Trophoblast cell (in vitro differentiated cells and primary cell): ENCODE data around the gene RNF144B.

Experiments
- DNase-seq, 2 donors: peaks; one replicate each; pipeline ENCODE4 v3.0.0-alpha.2; 2016
- H2AFZ ChIP-seq: 2 replicates; pipeline ENCODE4 v1.6.1; 2013; ENCODE audit warnings: low read length, moderate library complexity, mild to moderate bottlenecking; ENCODE audit not compliant: insufficient read depth, poor library complexity
- H2AK5ac ChIP-seq: 2 replicates; pipeline ENCODE4 v1.6.1; 2013; ENCODE audit warnings: mild to moderate bottlenecking, low read length
- H2BK120ac ChIP-seq: 2 replicates; pipeline ENCODE4 v1.6.1; 2013; ENCODE audit warnings: low read length, mild to moderate bottlenecking, moderate library complexity; ENCODE audit not compliant: insufficient read depth, poor library complexity
- H2BK12ac ChIP-seq: 2 replicates; pipeline ENCODE4 v1.6.1; 2013; ENCODE audit warnings: mild to moderate bottlenecking, low read length, moderate library complexity
- H2BK5ac ChIP-seq: 2 replicates; pipeline ENCODE4 v1.6.1; 2013; ENCODE audit warnings: low read length, low read depth, moderate library complexity, mild to moderate bottlenecking; ENCODE audit not compliant: poor library complexity
- H3K14ac ChIP-seq: 2 replicates; pipeline ENCODE4 v1.6.1; 2013; ENCODE audit warnings: mild to moderate bottlenecking, low read length
- H3K18ac ChIP-seq: 2 replicates; pipeline ENCODE4 v1.6.1; 2013; ENCODE audit warnings: mild to moderate bottlenecking, low read length
- H3K23ac ChIP-seq: 2 replicates; pipeline ENCODE4 v1.6.1; 2013; ENCODE audit warnings: low read length
- H3K27ac ChIP-seq: 2 replicates; pipeline ENCODE4 v1.5.1; 2013; ENCODE audit warnings: low read depth, mild to moderate bottlenecking, inconsistent platforms, low read length, moderate library complexity
- H3K27me3 ChIP-seq: 2 replicates; pipeline ENCODE4 v1.6.1; 2013; ENCODE audit warnings: inconsistent platforms, mild to moderate bottlenecking, low read length, moderate library complexity; ENCODE audit not compliant: insufficient read depth
- H3K36me3 ChIP-seq, 2 experiments: 1 replicate in 1 of 2; 2 replicates in 1 of 2; pipeline ENCODE4 v1.6.1; 2013; ENCODE audit warnings: low read length in 2 of 2, mild to moderate bottlenecking in 2 of 2, moderate library complexity in 1 of 2; ENCODE audit not compliant: insufficient read depth in 2 of 2, control insufficient read depth in 1 of 2
- H3K4ac ChIP-seq: 2 replicates; pipeline ENCODE4 v1.6.1; 2013; ENCODE audit warnings: low read depth, mild to moderate bottlenecking, low read length, moderate library complexity
- H3K4me1 ChIP-seq, 2 experiments: 1 replicate in 1 of 2; 2 replicates in 1 of 2; pipeline ENCODE4 v1.6.1; 2013; ENCODE audit warnings: low read length in 2 of 2, mild to moderate bottlenecking in 2 of 2, moderate library complexity in 1 of 2; ENCODE audit not compliant: insufficient read depth in 2 of 2, control insufficient read depth in 1 of 2
- H3K4me2 ChIP-seq: 2 replicates; pipeline ENCODE4 v1.6.1; 2013; ENCODE audit warnings: inconsistent platforms, mild to moderate bottlenecking, low read length, moderate library complexity
- H3K4me3 ChIP-seq: 2 replicates; pipeline ENCODE4 v1.5.1; 2013; ENCODE audit warnings: mild to moderate bottlenecking, low read depth, low read length, inconsistent platforms
- H3K79me1 ChIP-seq: one replicate; pipeline ENCODE4 v1.6.1; 2013; ENCODE audit warnings: low read length
- H3K79me2 ChIP-seq: 2 replicates; pipeline ENCODE4 v1.6.1; 2013; ENCODE audit warnings: low read length, mild to moderate bottlenecking; ENCODE audit not compliant: control insufficient read depth, insufficient read depth, poor library complexity
- H3K9ac ChIP-seq: 2 replicates; pipeline ENCODE4 v1.6.1; 2013; ENCODE audit warnings: mild to moderate bottlenecking, low read length
- H3K9me3 ChIP-seq: 2 replicates; pipeline ENCODE4 v1.6.1; 2013; ENCODE audit warnings: low read depth, mild to moderate bottlenecking, control low read depth, inconsistent platforms, low read length; ENCODE audit not compliant: insufficient read depth
- H4K12ac ChIP-seq: 2 replicates; pipeline ENCODE4 v1.6.1; 2013; ENCODE audit warnings: low read depth, mild to moderate bottlenecking, low read length, moderate library complexity
- H4K8ac ChIP-seq: 2 replicates; pipeline ENCODE4 v1.6.1; 2013; ENCODE audit warnings: low read depth, mild to moderate bottlenecking, low read length, moderate library complexity
- H4K91ac ChIP-seq: one replicate; pipeline ENCODE4 v1.6.1; 2013; ENCODE audit warnings: low read depth, mild to moderate bottlenecking, low read length, moderate library complexity
- WGBS: extraction: QIAGEN DNeasy Blood & Tissue Kit; methylation state at CpG from one replicate; pipeline ENCODE4 v1.1.7; 2013; ENCODE audit warnings: missing lambda C conversion rate; ENCODE audit not compliant: insufficient read length, insufficient coverage; ENCODE audit errors: extremely low coverage; 5-methylcytosine and 5-hydroxymethylcytosine counted together

Gene RNF144B

GRCh38 chr6:18503593-18504231 is 116.6 kb downstream of the RNF144B start:
- Histone ChIP-seq H3K79me2 (no peaks in the 10 kb centered on the region), H3K9me3 (no peaks in the 10 kb centered on the region), H2AK5ac (no peak overlapping the region), H3K27ac (no peak overlapping the region), H3K4me3 (no peak overlapping the region), H3K4me2 (no peak overlapping the region), H4K91ac (no peak overlapping the region), H3K36me3 (no peaks in the 10 kb centered on the region), H2BK120ac (no peak overlapping the region), H3K23ac (no peak overlapping the region), H3K9ac (no peak overlapping the region), H2BK12ac (no peak overlapping the region), H3K4me1 (no peaks in the 10 kb centered on the region), H4K8ac (no peak overlapping the region), H3K4ac (no peak overlapping the region), H2BK5ac (no peak overlapping the region), H3K79me1 (no peaks in the 10 kb centered on the region), H3K18ac (no peak overlapping the region), H3K14ac (no peak overlapping the region), H2AFZ (no peak overlapping the region), H4K12ac (no peak overlapping the region), H3K27me3 (no peaks in the 10 kb centered on the region)
- WGBS = no CpG with 5 or more reads among the region's 11 CpGs
- peak; percentile 62 to 84 for DNase-seq

- Histone ChIP-seq H4K8ac (no peak overlapping the region), H3K79me2 (no peaks in the 10 kb centered on the region), H4K91ac (no peak overlapping the region), H3K9ac (no peak overlapping the region), H4K12ac (no peak overlapping the region), H2BK12ac (no peak overlapping the region), H3K4me2 (no peak overlapping the region), H3K79me1 (no peaks in the 10 kb centered on the region), H3K4me1 (no peaks in the 10 kb centered on the region), H2AFZ (no peak overlapping the region), H3K23ac (no peak overlapping the region), H3K14ac (no peak overlapping the region), H3K9me3 (no peaks in the 10 kb centered on the region), H3K27ac (no peak overlapping the region), H2AK5ac (no peak overlapping the region), H2BK120ac (no peak overlapping the region), H3K36me3 (no peaks in the 10 kb centered on the region), H3K4ac (no peak overlapping the region), H3K4me3 (no peak overlapping the region), H2BK5ac (no peak overlapping the region), H3K18ac (no peak overlapping the region), H3K27me3 (no peaks in the 10 kb centered on the region)
- no CpG with 5 or more reads among the region's 2 CpGs for WGBS
- DNase-seq = no peak
Measured at GRCh38 chr6:18504232-18504596, 117.1 kb downstream of the RNF144B start.

GRCh38 chr6:18506382-18507017 is 119.3 kb downstream of the RNF144B start:
- no peak for DNase-seq
- Histone ChIP-seq H3K14ac (no peak overlapping the region), H3K79me2 (no peaks in the 10 kb centered on the region), H2BK12ac (no peak overlapping the region), H3K4ac (no peak overlapping the region), H2BK5ac (no peak overlapping the region), H3K18ac (no peak overlapping the region), H3K23ac (no peak overlapping the region), H2AK5ac (no peak overlapping the region), H3K36me3 (no peaks in the 10 kb centered on the region), H2BK120ac (no peak overlapping the region), H4K12ac (no peak overlapping the region), H3K27ac (no peak overlapping the region), H3K9me3 (no peaks in the 10 kb centered on the region), H3K79me1 (no peaks in the 10 kb centered on the region), H3K4me2 (no peak overlapping the region), H3K4me3 (no peak overlapping the region), H2AFZ (no peak overlapping the region), H4K8ac (no peak overlapping the region), H3K27me3 (no peaks in the 10 kb centered on the region), H3K9ac (no peak overlapping the region), H3K4me1 (no peaks in the 10 kb centered on the region), H4K91ac (no peak overlapping the region)
- no CpG with 5 or more reads among the region's 15 CpGs for WGBS

- Histone ChIP-seq H2BK12ac (no peak overlapping the region), H3K27ac (no peak overlapping the region), H4K12ac (no peak overlapping the region), H3K23ac (no peak overlapping the region), H3K14ac (no peak overlapping the region), H3K9ac (no peak overlapping the region), H3K4ac (no peak overlapping the region), H3K4me1 (no peaks in the 10 kb centered on the region), H3K79me2 (no peaks in the 10 kb centered on the region), H4K91ac (no peak overlapping the region), H4K8ac (no peak overlapping the region), H2BK5ac (no peak overlapping the region), H3K79me1 (no peaks in the 10 kb centered on the region), H2BK120ac (no peak overlapping the region), H3K27me3 (no peaks in the 10 kb centered on the region), H3K4me3 (no peak overlapping the region), H3K4me2 (no peak overlapping the region), H2AK5ac (no peak overlapping the region), H3K9me3 (no peaks in the 10 kb centered on the region), H3K18ac (no peak overlapping the region), H3K36me3 (no peaks in the 10 kb centered on the region), H2AFZ (no peak overlapping the region)
- no CpG with 5 or more reads among the region's 7 CpGs for WGBS
- no peak for DNase-seq
Measured at GRCh38 chr6:18507018-18507415, 119.9 kb downstream of the RNF144B start.
